Fibroblast of the aortic adventitia (primary cell): ENCODE measurements around the gene HELT. TPM values are rescaled to one million over a fixed set of nuclear protein-coding genes. Genes with fewer than 3 reads are reported as not detected.
"Not testable (repeated sequence)": the region's sequence is repeated elsewhere in the genome, so short reads cannot be mapped to it uniquely, and the experiment has no call there.

ENCODE experiments used
- DNase-seq: peaks from one replicate; pipeline ENCODE4 v3.0.0-alpha.2; 2010; ENCODE audit warnings: low read depth
- H3K4me3 ChIP-seq: 2 replicates; pipeline ENCODE4 v1.5.1; 2011; ENCODE audit warnings: low read depth, mild to moderate bottlenecking, control low read depth, low read length, moderate library complexity
- total RNA-seq: library from RNA; depleted of rRNA; stranded (reverse); fragments of >200 nt; gene quantifications from 2 replicates; pipeline ENCODE4 v1.2.3, GENCODE V29; 2012; ENCODE audit warnings: low replicate concordance
- TF ChIP-seq, protein P1 (sequence below): IDR thresholded peaks from 2 replicates; pipeline ENCODE4 v1.5.1; 2011; ENCODE audit warnings: mild to moderate bottlenecking, low read length, control low read depth, inconsistent platforms; ENCODE audit not compliant: insufficient read depth

Gene HELT
- total RNA-seq, 1 donor = not detected

- no peak overlapping the region for H3K4me3 ChIP-seq
- TF ChIP-seq, protein P1, sequence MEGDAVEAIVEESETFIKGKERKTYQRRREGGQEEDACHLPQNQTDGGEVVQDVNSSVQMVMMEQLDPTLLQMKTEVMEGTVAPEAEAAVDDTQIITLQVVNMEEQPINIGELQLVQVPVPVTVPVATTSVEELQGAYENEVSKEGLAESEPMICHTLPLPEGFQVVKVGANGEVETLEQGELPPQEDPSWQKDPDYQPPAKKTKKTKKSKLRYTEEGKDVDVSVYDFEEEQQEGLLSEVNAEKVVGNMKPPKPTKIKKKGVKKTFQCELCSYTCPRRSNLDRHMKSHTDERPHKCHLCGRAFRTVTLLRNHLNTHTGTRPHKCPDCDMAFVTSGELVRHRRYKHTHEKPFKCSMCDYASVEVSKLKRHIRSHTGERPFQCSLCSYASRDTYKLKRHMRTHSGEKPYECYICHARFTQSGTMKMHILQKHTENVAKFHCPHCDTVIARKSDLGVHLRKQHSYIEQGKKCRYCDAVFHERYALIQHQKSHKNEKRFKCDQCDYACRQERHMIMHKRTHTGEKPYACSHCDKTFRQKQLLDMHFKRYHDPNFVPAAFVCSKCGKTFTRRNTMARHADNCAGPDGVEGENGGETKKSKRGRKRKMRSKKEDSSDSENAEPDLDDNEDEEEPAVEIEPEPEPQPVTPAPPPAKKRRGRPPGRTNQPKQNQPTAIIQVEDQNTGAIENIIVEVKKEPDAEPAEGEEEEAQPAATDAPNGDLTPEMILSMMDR = no peak
- no peak for DNase-seq
Observed at GRCh38 chr4:185035284-185035683, 17.0 kb downstream of the HELT start.

- TF ChIP-seq, protein P1 = no peak
- H3K4me3 ChIP-seq = no peak overlapping the region
- no peak for DNase-seq
Observed at GRCh38 chr4:185036019-185036418, 17.7 kb downstream of the HELT start.

DNA sequence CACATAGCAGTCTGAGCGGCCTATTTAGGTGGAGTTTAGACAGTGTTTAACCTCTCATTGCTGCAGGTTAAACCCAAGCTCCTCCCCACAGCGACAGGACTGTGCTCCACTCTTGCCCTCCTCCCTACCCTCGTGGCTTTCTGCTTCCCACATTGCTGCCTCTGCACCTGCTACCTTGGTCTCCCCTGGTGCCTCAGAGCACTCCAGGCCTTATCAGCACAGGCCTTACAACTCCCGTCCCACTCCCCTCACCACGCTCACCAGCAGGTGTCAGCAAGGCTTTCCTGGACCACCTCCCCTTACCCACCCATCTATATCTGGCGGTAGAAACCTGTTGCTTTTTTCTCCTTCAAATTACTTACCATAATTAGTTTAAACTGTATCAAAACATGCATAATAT, 18.6 kb downstream of the HELT start:
- TF ChIP-seq, protein P1 = no peak
- DNase-seq = no peak
- no peak overlapping the region for H3K4me3 ChIP-seq

DNA sequence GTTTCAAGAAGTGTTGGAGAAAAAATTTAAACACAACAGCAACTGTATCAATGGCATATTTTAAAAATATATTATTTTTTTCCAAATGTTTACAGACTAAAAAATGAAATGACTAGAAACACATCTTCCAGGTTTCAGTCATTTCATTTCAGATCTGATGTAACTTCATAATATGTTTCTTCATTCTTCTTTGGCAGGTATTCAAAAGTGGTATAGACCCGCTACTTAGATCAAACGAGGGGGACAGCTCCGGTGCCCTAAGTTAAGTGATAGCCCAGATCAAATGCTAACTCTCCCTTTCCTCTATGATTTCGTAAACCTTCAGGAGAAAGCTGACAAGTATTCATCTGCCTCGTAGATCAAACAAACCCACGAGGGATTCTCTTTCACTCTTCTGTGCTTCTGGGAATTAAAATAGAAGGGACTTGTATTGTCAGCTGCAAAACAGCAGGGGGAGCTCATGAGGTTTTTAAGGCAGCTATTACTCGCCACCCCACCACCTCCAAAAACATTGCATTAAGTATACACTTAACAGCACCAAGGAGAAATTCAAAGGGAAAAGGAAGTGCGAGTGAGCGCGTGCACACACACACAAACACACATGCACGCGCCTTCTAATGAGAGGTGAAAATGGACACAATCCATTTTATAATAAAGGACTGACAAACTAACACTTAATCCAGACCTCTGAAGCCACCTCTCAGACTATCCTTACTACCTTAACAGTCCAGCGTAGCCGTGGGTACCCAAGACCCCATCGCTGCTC, 21.4 kb downstream of the HELT start:
- peak; percentile 81 for DNase-seq
- TF ChIP-seq, protein P1 = peak; percentile 87
- peak overlapping the region; percentile 49 for H3K4me3 ChIP-seq

- no peak overlapping the region for H3K4me3 ChIP-seq
- DNase-seq = no peak
- TF ChIP-seq, protein P1 = no peak
Observed at GRCh38 chr4:185040523-185040922, 22.2 kb downstream of the HELT start.

GRCh38 chr4:185050286-185050685, 32.0 kb downstream of the HELT start:
- DNase-seq, H3K4me3 ChIP-seq: not testable (repeated sequence)

GRCh38 chr4:185051283-185051682, 33.0 kb downstream of the HELT start:
- DNase-seq, H3K4me3 ChIP-seq: not testable (repeated sequence)

GRCh38 chr4:185053746-185054145, 35.5 kb downstream of the HELT start:
- no peak overlapping the region for H3K4me3 ChIP-seq
- no peak for DNase-seq
- TF ChIP-seq, protein P1 = no peak
